ENCODE results near the gene RPA3.

GRCh38 chr7:7620644-7621210 lies 97.7 kb downstream of the RPA3 start:
- TF ChIP-seq, protein P1, sequence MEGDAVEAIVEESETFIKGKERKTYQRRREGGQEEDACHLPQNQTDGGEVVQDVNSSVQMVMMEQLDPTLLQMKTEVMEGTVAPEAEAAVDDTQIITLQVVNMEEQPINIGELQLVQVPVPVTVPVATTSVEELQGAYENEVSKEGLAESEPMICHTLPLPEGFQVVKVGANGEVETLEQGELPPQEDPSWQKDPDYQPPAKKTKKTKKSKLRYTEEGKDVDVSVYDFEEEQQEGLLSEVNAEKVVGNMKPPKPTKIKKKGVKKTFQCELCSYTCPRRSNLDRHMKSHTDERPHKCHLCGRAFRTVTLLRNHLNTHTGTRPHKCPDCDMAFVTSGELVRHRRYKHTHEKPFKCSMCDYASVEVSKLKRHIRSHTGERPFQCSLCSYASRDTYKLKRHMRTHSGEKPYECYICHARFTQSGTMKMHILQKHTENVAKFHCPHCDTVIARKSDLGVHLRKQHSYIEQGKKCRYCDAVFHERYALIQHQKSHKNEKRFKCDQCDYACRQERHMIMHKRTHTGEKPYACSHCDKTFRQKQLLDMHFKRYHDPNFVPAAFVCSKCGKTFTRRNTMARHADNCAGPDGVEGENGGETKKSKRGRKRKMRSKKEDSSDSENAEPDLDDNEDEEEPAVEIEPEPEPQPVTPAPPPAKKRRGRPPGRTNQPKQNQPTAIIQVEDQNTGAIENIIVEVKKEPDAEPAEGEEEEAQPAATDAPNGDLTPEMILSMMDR (IDR thresholded peaks at IDR 0.05) = no peak
- no peak for TF ChIP-seq POLR2A (IDR thresholded peaks at IDR 0.05)

Measured in right lobe of liver (tissue), 4 donors.